HepG2 (cell line): ENCODE data around the gene ESYT2. TPM values are rescaled to one million over a fixed set of nuclear protein-coding genes. Genes with fewer than 3 reads are reported as not detected.

Source experiments
- ATF7 ChIP-seq, 2 experiments: fragments of 450-650 bp in 1 of 2; sonication (generic) in 1 of 2; formaldehyde crosslinking in 1 of 2; IDR thresholded peaks; 2 replicates each; pipeline versions ENCODE4 v1.4.0 to v1.6.1; 2016 to 2020; ENCODE audit warnings: antibody characterized with exemption in 1 of 2, mild to moderate bottlenecking in 1 of 2, missing genetic modification reagents in 1 of 2
- BRF2 ChIP-seq: sonication (generic); formaldehyde crosslinking; IDR thresholded peaks from 2 replicates; pipeline ENCODE4 v1.8.1; 2022; ENCODE audit warnings: mild to moderate bottlenecking, missing genetic modification reagents
- EP300 ChIP-seq, 3 experiments: sonication (generic) in 1 of 3; formaldehyde crosslinking in 1 of 3; IDR thresholded peaks; 2 replicates each; pipeline versions ENCODE4 v1.5.1 to v1.6.1; 2011 to 2020; ENCODE audit warnings: low read depth in 2 of 3, low read length in 2 of 3, borderline replicate concordance in 1 of 3, improper control_type of control experiment in 1 of 3, mild to moderate bottlenecking in 1 of 3, missing genetic modification reagents in 1 of 3, moderate library complexity in 1 of 3
- FOXA1 ChIP-seq, 2 experiments: fragments of 450-650 bp in 1 of 2; sonication (generic) in 1 of 2; formaldehyde crosslinking in 1 of 2; IDR thresholded peaks; 2 replicates each; pipeline versions ENCODE4 v1.4.0 to v1.6.1; 2016 to 2020; ENCODE audit warnings: missing genetic modification reagents in 1 of 2
- HOXA9 ChIP-seq: sonication (generic); formaldehyde crosslinking; IDR thresholded peaks from 2 replicates; pipeline ENCODE4 v1.8.1; 2022; ENCODE audit warnings: missing genetic modification reagents, mild to moderate bottlenecking, moderate library complexity, borderline replicate concordance
- MLLT10 ChIP-seq: sonication (generic); formaldehyde crosslinking; IDR thresholded peaks from 2 replicates; pipeline ENCODE4 v1.4.0; 2020; ENCODE audit warnings: missing genetic modification reagents
- NBN ChIP-seq: fragments of 450-650 bp; conservative IDR thresholded peaks from 2 replicates; pipeline ENCODE4 v1.6.1; 2017
- NRL ChIP-seq: sonication (generic); formaldehyde crosslinking; IDR thresholded peaks from 2 replicates; pipeline ENCODE4 v1.5.0; 2020; ENCODE audit warnings: missing genetic modification reagents, mild to moderate bottlenecking, moderate library complexity, borderline replicate concordance
- REPIN1 ChIP-seq: sonication (generic); formaldehyde crosslinking; IDR thresholded peaks from 2 replicates; pipeline ENCODE4 v1.8.0; 2022; ENCODE audit warnings: missing genetic modification reagents, low read depth, mild to moderate bottlenecking, borderline replicate concordance
- SP4 ChIP-seq: sonication (generic); formaldehyde crosslinking; IDR thresholded peaks from 2 replicates; pipeline ENCODE4 v1.8.1; 2023; ENCODE audit warnings: mild to moderate bottlenecking, missing genetic modification reagents
- SP5 ChIP-seq: IDR thresholded peaks from 2 replicates; pipeline ENCODE4 v1.6.1; 2016; ENCODE audit warnings: low read depth, borderline replicate concordance
- TBL1XR1 ChIP-seq: fragments of 150-350 bp; IDR thresholded peaks from 2 replicates; pipeline ENCODE4 v1.6.1; 2014; ENCODE audit warnings: borderline replicate concordance, low read length; ENCODE audit not compliant: partially characterized antibody
- TBX2 ChIP-seq: sonication (generic); formaldehyde crosslinking; IDR thresholded peaks from 2 replicates; pipeline ENCODE4 v1.5.0; 2020; ENCODE audit warnings: missing genetic modification reagents, mild to moderate bottlenecking, borderline replicate concordance
- ZBTB2 ChIP-seq: sonication (generic); formaldehyde crosslinking; IDR thresholded peaks from 2 replicates; pipeline ENCODE4 v1.8.0; 2022; ENCODE audit warnings: low read depth, missing genetic modification reagents
- ZBTB37 ChIP-seq: sonication (generic); formaldehyde crosslinking; IDR thresholded peaks from 2 replicates; pipeline ENCODE4 v1.4.0; 2020; ENCODE audit warnings: mild to moderate bottlenecking, missing genetic modification reagents
- ZFP91 ChIP-seq: sonication (generic); formaldehyde crosslinking; IDR thresholded peaks from 2 replicates; pipeline ENCODE4 v1.9.0; 2022; ENCODE audit warnings: missing genetic modification reagents, mild to moderate bottlenecking, borderline replicate concordance
- ZNF20 ChIP-seq: sonication (generic); formaldehyde crosslinking; IDR thresholded peaks from 2 replicates; pipeline ENCODE4 v1.4.0; 2020; ENCODE audit warnings: mild to moderate bottlenecking, moderate library complexity, missing genetic modification reagents
- ZNF441 ChIP-seq: sonication (generic); formaldehyde crosslinking; IDR thresholded peaks from 2 replicates; pipeline ENCODE4 v1.7.0; 2021; ENCODE audit warnings: missing genetic modification reagents, borderline replicate concordance
- ZNF660 ChIP-seq: sonication (generic); formaldehyde crosslinking; IDR thresholded peaks from 2 replicates; pipeline ENCODE4 v1.5.1; 2020; ENCODE audit warnings: mild to moderate bottlenecking, low read depth, missing genetic modification reagents, borderline replicate concordance
- ZNF800 ChIP-seq: sonication (generic); formaldehyde crosslinking; IDR thresholded peaks from 2 replicates; pipeline ENCODE4 v1.4.0; 2020; ENCODE audit warnings: missing genetic modification reagents
- polyA plus RNA-seq, 8 experiments: library from polyadenylated mRNA; depleted of rRNA in 3 of 8; stranded (reverse) in 7 of 8; unstranded in 1 of 8; fragments of >200 nt; fragmentation: Illumina TruSeq in 4 of 8; extraction: Trizol in 4 of 8; gene quantifications; 2 replicates each; pipeline versions ENCODE4 v1.2.1 to v1.2.3, GENCODE V29; 2011 to 2016; ENCODE audit warnings: low read depth in 4 of 8, missing spikeins in 1 of 8, mixed read lengths in 1 of 8; ENCODE audit not compliant: insufficient read depth in 1 of 8
- total RNA-seq, 5 experiments: library from RNA; depleted of rRNA; stranded (reverse); fragments of >200 nt; fragmentation: Illumina TruSeq; extraction: Trizol; gene quantifications; 2 replicates each; pipeline ENCODE4 v1.2.3, GENCODE V29; 2016; ENCODE audit warnings: low read depth in 1 of 5

ESYT2 gene
- total and polyA plus RNA-seq, 2 of the 13 experiments (the other 11 are each of a cell fraction or from before 2014, with no cell fraction given) = 28.5 to 37.3 TPM

GRCh38 chr7:158849768-158850544 lies 20.6 kb upstream of the ESYT2 start (continued):
- no peak for TF ChIP-seq ZBTB37
- TF ChIP-seq ZNF660 = no peak
- no peak for TF ChIP-seq ZNF20 (CRISPR knock-in tag)
- TF ChIP-seq EP300 (IDR thresholded peaks at IDR 0.05; ENCODE audit: low read depth in 2 of 2, low read length in 2 of 2) = no peak
- TF ChIP-seq EP300 (CRISPR knock-in tag; IDR thresholded peaks at IDR 0.05; ENCODE audit: borderline replicate concordance) = no peak
- TF ChIP-seq ATF7 (IDR thresholded peaks at IDR 0.05) = no peak
- peak; percentile 19; the same call in 1 of the 2 replicates for TF ChIP-seq ATF7 (CRISPR knock-in tag; IDR thresholded peaks at IDR 0.05)
- TF ChIP-seq ZBTB2 (CRISPR knock-in tag) = no peak
- TF ChIP-seq REPIN1 (CRISPR knock-in tag) = no peak; the same call in 1 of the 2 replicates
- no peak for TF ChIP-seq BRF2 (CRISPR knock-in tag)
- TF ChIP-seq TBX2 (CRISPR knock-in tag) = peak; percentile 80
- TF ChIP-seq ZNF800 (CRISPR knock-in tag) = peak; percentile 38; the same call in 1 of the 2 replicates
- TF ChIP-seq NBN = no peak
- peak; percentile 73 for TF ChIP-seq ZFP91 (CRISPR knock-in tag)
- TF ChIP-seq SP4 (CRISPR knock-in tag) = no peak
- no peak for TF ChIP-seq MLLT10 (CRISPR knock-in tag)
- TF ChIP-seq FOXA1 (IDR thresholded peaks at IDR 0.05) = no peak
- no peak for TF ChIP-seq FOXA1 (CRISPR knock-in tag; IDR thresholded peaks at IDR 0.05)
- no peak for TF ChIP-seq TBL1XR1
- TF ChIP-seq NRL (CRISPR knock-in tag) = peak; percentile 81
- no peak for TF ChIP-seq HOXA9 (CRISPR knock-in tag)
- 0 out of 2 replicates have a peak, but pooled peaks have one; percentile 12 for TF ChIP-seq ZNF441 (CRISPR knock-in tag)
- no peak for TF ChIP-seq SP5 (CRISPR knock-in tag)
